ENCODE data around the gene RHOJ.

The RHOJ gene

DNA sequence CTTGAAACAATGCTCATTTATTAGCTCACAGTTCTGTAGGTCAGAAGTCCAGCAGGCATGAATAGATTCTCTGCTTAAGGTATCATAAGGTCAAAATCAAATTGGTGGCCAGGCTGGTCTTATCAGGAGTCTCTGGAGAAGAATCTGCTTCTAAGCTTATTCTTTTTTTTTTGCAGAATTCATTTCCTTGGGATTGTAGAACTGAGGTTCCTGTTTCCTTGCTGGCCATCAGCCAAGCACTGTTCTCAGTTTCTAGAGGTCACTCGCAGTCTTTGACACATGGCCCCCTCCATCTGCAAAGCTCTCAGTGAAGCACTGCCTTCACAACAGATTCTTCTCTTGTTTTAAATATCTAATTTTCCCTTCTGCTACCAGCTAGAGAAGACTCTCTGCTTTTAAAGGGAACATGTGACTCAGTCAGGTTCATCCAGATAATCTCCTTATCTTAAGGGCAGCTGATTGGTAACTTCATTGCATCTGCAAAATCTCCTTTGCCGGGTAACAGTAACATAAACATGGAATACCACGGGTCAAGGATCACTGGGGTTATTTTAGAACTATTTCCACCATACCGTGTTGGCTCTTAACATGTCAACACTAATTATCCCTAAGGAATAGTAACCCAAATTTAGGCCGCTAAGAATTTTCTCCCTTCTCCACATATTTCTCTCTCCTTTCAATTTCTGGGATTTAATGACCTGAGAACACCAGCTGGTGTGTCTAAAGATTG is 25.3 kb downstream of the RHOJ start:
- no peak for DNase-seq (ENCODE audit: low read depth)
- TF ChIP-seq, protein P1, sequence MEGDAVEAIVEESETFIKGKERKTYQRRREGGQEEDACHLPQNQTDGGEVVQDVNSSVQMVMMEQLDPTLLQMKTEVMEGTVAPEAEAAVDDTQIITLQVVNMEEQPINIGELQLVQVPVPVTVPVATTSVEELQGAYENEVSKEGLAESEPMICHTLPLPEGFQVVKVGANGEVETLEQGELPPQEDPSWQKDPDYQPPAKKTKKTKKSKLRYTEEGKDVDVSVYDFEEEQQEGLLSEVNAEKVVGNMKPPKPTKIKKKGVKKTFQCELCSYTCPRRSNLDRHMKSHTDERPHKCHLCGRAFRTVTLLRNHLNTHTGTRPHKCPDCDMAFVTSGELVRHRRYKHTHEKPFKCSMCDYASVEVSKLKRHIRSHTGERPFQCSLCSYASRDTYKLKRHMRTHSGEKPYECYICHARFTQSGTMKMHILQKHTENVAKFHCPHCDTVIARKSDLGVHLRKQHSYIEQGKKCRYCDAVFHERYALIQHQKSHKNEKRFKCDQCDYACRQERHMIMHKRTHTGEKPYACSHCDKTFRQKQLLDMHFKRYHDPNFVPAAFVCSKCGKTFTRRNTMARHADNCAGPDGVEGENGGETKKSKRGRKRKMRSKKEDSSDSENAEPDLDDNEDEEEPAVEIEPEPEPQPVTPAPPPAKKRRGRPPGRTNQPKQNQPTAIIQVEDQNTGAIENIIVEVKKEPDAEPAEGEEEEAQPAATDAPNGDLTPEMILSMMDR (IDR thresholded peaks at IDR 0.05; ENCODE audit: insufficient read depth, low read depth, low read length, missing control alignments) = no peak

DNA sequence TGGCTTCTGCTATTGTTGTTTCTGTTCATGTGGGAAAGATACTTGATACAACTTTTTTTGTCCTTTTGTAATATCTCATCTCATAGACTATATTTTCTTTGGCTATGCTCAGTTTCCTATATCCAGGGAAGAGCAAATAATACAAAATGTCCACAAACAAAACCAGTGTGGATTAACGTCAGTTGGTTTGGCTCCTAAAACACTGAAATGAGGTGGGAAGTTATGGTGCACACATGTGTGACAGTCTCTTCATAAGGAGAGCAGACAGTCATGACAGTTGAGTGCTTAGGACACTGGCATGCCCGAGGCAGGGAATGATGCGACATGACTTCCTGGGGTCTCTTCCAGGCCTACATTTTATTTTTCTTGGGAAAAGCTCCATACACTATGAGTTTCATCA is 27.5 kb downstream of the RHOJ start:
- TF ChIP-seq, protein P1 (IDR thresholded peaks at IDR 0.05; ENCODE audit: insufficient read depth, low read depth, low read length, missing control alignments) = no peak
- DNase-seq (ENCODE audit: low read depth) = no peak
- H3K4me3 ChIP-seq (ENCODE audit: low read depth, low read length) = no peak overlapping the region

More for the DNA sequence above, 25.3 kb downstream of the RHOJ start:
- no peak overlapping the region for H3K4me3 ChIP-seq (ENCODE audit: low read depth, low read length)

DNA sequence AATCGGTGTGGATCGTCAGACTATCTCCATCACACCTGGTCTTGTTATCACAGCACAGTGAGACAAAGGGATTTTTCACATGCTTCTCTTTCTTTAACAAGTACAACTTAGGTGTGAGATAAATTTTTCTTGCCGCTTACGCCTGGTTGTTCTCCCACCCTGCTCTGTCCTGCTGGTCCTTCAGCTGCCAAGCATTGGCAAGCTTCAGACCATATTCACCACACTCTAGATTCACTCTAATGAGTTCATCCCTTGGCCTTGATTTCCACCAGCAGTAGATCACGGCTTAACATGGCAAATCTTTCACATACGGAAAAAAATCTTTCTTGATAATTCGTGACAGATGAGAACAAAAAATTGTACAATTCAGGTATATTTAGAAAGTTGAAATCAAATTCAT is 33.5 kb downstream of the RHOJ start:
- H3K4me3 ChIP-seq (ENCODE audit: low read depth, low read length) = no peak overlapping the region
- no peak for DNase-seq (ENCODE audit: low read depth)
- TF ChIP-seq, protein P1 (IDR thresholded peaks at IDR 0.05; ENCODE audit: insufficient read depth, low read depth, low read length, missing control alignments) = no peak

DNA sequence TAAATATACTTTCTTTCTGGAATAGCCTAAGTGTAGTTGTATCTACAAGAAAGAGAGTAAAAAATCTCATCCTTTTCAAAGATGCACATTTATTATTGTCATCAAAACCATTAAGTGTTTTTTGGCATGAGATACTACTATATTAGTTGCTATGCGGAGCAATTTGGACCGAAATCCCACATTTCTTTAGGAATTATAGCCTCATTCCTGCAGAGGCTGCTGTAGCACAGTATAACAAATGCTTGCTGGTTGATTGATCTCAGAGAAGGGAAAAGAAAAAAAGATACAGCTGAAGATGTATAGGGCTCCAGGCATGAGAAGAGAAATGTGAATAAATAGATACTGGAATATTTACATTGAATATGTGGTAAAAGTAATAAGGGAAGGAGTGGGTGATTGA is 36.0 kb downstream of the RHOJ start:
- no peak overlapping the region for H3K4me3 ChIP-seq (ENCODE audit: low read depth, low read length)
- no peak for DNase-seq (ENCODE audit: low read depth)
- TF ChIP-seq, protein P1 (IDR thresholded peaks at IDR 0.05; ENCODE audit: insufficient read depth, low read depth, low read length, missing control alignments) = no peak

DNA sequence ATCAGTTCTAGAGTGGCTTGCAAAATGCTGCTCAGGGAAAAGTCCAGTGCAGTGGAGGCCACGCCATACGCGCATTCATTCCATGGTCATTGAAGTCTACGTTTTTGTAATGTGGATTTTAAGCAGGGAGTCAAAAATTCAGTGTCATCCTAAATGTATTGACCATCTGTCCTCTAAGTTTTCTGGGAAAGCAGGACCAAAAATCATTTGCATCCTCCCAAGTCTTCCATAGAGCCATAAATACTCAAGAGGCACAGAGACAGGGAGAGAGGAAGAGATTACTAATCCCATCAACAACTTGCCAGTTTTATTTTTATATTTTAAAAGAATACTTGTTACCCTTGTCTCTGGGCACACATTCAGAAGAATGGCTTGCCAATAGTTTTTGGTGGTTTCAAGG is 36.9 kb downstream of the RHOJ start:
- TF ChIP-seq, protein P1 (IDR thresholded peaks at IDR 0.05; ENCODE audit: insufficient read depth, low read depth, low read length, missing control alignments) = no peak
- no peak for DNase-seq (ENCODE audit: low read depth)

DNA sequence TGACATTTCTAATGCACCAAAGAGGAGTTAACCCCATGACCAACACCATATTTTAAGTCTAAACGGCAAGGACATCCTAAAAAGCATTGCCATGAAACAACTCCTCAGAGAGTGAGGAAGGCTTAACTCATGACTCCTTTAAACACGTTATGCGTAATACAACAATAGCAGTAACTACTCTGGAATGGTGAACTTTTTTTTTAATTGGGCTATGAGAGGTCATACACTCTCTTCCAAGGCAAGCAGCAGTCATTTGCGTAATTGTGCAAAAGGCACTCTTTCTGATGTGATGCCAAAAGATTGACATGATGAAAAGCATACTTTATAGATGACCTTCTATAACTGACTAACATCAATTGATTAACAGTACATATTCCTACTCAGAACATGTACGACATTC is 39.4 kb downstream of the RHOJ start:
- DNase-seq (ENCODE audit: low read depth) = no peak
- TF ChIP-seq, protein P1 (IDR thresholded peaks at IDR 0.05; ENCODE audit: insufficient read depth, low read depth, low read length, missing control alignments) = no peak
- no peak overlapping the region for H3K4me3 ChIP-seq (ENCODE audit: low read depth, low read length)

More for the DNA sequence above, 36.9 kb downstream of the RHOJ start:
- no peak overlapping the region for H3K4me3 ChIP-seq (ENCODE audit: low read depth, low read length)

DNA sequence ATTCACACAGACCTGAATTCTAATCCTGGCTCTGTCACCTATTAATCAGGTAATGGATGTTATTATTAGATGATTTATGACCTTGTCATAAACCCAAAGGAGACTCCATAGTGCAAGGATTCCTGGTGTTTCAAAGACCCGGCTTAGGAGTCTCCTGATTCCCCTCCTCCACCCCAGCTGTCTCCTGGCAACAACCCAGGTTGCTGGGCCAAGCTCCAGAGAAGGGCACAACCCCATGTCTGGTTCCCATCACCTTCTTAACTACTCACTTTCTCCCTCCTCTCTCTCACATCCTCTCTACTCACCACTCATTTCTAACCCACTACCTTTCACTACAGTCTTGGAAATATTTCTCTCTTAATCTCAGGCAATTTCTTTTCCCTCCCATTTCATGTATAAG is 41.6 kb downstream of the RHOJ start:
- DNase-seq (ENCODE audit: low read depth) = no peak
- no peak overlapping the region for H3K4me3 ChIP-seq (ENCODE audit: low read depth, low read length)
- TF ChIP-seq, protein P1 (IDR thresholded peaks at IDR 0.05; ENCODE audit: insufficient read depth, low read depth, low read length, missing control alignments) = no peak

Measured in GM12865 (cell line).